Activated CD4-positive, alpha-beta T cell treated with anti-CD3 and anti-CD28 coated beads for 48 hours (primary cell): Measurements from ENCODE around the gene CD40.

Source experiments
- DNase-seq: peaks from one replicate; pipeline ENCODE4 v3.0.0-alpha.2; 2020

CD40 gene

DNA sequence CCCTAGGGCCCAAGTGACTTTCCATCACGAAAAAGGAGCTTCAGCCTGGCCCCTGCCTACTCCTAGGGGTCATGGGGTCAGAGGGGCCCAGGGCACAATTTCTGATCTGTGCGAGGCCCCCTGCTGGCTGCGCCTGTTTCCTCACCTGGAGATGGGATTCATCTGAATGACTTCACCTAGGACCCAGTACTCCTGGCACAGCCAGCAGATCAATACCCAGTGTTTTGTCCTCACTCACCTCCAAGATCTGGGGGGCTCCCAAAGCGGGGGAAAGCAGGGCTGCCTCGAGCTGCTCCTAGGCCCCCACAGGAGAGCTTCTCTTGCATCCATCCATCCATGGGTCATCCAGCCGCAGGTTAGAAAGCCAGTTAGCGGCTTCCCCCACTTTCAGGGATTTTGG, 33.8 kb downstream of the CD40 start:
- peak; percentile 49 for DNase-seq

DNA sequence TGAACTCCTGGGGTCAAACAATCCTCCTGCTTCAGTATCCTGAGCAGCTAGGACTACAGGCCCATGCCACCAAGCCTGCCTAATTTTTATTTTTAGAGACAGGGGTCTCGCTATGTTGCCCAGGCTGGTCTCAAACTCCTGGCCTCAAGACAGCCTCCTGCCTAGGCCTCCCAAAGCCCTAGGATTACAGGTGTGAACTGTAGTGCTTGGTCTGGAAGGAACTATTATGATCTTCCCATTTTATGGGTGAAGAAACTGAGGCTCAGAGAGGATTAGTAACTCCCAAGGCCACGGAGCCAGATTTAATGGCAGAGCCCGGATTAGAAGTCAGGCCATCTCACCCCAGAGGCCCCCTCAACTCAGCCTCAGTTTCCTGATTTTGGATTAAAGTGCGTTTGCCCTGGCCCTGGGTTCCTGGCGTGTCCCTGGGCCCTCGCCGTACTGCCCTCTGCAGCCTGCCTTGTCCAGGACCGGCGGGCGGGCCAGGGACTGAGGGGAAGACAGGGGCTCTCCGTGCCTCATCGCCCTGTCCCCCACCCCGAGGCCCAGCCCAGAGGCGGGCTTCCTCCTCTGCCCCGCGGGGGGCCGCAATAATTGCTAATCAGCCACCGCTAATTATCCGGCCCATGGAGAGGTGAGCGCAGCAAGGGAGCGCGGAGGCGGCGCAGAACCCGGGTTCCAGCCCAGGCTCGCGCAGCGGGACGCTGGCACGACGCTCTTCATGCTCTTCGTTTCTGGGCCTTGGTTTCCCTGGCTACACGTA, 34.9 kb downstream of the CD40 start:
- no peak for DNase-seq

DNA sequence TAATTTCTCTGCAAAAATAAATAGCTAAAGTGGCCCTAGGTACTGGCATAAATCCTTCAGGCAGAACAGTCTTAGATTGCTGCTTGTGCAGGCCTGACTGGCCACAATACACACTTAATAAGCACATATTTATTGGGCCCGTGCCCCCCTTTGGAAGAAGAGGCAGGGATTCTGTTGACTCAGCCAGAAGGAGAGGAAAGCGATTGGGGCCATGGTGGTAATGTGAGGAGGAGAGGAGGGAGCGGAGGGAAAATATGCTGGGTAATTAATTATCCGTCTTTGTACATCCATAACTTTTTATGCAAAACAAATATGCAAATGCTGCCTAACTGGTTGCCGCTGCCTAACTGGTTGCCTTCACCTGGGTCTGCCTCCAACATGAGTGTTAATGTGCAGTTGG, 36.2 kb downstream of the CD40 start:
- no peak for DNase-seq

DNA sequence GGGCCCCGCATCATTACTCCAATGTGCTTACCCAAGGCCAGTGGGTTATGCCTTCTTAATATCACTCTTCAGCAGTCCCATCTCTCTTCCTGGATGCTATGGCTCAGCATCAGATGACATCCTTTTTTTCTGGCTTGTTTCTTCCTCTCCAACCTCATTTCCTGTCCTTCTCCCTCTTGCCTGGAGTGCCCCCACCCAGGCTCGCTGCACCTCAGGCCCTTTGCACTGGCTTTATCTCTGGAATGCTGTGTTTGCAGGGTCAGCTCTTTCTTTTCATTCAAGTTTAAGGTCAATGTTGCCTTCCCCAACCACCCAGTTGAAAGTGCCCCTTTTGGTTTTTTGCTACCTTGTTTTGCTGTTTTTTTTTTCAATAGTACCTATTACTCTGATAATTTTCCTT, 36.7 kb downstream of the CD40 start:
- DNase-seq = no peak

DNA sequence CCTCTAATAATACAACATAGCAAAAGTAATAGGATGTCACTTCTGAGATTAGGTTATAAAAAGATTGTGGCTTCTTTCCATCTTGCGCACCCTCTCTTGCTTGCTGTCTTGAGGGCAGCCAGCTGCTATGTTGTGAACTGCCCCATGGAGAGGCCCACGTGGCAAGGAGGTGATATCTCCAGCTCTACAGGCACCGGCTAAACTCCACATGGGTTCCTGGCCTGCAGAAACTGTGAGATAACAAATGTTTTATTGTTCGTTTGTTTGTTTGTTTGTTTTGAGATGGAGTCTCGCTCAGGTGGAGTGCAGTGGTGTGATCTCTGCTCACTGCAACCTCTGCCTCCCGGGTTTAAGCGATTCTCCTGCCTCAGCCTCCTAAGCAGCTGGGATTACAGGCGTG, 38.0 kb downstream of the CD40 start:
- no peak for DNase-seq

DNA sequence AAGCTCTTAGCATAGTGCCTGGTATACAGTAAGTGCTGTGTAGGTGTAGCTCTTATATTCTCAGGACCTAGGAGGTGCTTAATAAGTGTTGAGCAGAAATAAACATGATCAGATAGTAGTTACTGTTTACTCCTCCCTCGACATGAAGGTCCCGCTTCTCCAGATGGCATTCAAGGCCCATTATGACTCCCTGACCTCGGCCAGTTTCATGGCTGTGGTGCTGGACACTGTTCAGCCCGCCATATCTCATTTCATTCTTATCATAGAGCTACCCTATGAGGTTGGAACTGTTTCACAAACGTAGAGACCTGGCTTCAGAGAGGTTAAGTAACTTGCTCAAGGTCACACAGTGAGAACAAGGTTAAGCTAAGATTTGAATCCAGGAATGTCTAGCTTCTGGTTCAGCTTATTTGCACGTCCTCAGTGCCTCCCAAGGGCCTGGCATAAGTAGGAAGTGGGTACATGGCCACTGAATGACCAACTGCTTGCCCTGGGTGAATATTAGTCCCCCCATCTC, 39.0 kb downstream of the CD40 start:
- DNase-seq = no peak

DNA sequence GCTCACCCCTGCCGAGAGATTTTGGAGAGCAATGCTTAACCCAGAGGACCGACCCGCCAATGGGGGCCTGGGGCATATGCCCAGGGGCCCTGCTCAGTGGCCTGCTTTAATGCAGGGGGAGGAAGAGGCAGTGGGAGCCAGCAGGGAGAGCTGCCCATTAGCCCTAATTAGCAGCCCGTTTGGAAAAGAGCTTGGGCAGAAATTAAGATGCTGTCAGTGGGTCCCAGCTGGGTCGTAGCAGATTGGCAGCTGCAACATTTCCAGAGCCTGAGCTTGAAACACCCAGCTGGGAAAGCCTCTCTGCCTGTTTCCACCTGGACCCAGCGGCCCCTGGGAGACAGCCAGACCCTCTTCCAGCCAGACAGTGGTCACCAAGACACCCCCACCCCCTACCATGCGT, 39.5 kb downstream of the CD40 start:
- no peak for DNase-seq

DNA sequence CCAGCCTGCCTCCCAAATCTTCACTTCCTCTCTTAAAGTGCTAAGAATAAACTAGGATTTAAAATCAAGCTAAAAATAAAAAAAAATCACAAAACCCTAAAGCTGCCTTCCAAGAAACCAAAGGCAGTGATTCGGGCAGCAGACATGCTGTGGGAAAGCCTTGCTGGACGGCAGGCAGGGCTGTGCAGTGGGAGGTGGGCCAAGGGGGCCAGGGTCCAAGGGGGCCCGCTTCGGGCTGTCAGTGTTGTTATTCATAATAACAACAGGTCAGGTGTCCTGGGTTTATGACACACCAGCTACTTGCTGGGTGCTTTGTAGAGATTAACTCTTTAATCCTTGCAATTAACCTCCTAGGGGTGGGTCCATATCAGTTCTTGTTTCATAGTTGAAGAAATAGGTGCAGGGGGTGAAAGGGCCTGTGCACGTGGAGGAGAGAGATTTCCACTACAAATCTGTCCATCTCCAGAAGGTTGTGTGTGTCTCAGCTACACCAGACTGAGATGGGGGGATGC, 40.4 kb downstream of the CD40 start:
- no peak for DNase-seq

DNA sequence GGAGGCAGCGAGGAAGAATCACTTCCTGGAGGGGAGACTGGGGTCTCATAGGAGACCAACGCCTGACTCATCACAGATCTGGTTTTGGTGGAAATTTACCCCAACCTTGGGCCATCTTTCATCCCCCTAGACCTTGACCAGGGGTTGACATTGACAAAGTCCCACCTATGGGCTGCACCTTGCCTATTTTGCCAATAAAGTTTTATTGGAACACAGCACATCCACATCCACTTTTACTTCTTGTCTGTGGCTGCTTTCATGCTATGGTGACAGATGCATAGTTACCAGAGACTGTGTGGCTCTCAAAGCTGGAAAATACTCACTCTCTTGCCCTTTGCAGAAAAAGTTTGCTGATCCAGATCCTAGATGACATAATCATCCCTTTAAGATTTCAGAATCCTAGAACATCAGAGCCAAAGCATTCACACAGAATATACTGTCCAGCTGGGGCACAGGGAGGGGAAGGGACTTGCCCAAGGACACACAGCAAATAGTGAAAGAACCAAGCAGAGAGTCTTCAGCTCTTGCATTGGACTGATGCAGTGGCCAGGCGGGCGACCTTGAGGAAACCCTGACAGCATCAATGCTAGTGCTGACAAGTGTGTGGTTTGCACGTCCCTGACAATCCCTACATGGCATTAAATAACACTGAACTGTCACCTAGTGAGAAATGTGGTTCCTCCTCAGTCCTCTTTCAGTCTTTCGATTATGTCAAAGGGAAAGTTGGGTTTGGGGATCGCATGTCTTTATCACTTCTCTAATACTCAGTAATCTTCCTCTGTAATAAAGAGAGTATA, 41.2 kb downstream of the CD40 start:
- DNase-seq = no peak

DNA sequence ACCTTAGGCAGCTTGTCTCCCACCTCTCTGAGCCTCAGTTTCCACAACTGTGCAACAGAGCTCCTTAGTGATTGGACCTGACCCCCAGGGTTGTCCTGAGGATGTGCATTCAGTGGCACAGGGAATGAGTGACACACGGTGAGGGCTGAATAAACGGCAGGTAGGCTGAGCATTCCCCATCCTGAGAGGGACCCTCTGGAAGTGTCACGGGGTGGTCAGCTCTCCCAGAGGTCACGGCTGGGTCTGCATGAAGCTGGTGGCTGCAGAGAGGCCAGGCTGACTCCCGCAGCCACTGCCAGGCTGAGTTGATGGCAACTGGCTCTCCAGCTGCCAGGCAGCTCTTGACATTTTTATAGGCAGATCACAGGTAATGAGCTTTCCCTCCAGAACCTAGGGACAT, 42.5 kb downstream of the CD40 start:
- no peak for DNase-seq

DNA sequence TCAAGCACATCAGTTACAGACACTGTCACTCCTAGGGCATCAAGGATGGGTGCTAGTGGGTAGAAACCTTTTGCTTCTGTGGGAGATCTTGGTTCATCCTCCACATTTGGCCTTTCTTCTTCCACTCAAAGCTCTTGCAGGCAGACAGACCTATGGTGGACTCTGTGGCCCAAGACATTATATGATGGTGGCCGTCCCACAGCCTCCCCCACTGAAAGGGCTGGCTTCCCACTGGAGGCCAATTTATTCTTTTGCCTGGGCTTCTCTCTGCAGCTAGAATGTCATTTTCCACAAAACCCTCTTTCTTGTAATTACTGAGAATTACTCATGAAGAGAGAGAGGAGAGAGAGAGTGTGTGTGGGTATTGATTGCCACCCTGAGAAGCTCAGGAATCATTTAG, 43.8 kb downstream of the CD40 start:
- no peak for DNase-seq

- DNase-seq = no peak
These were observed 46.1 kb downstream of the CD40 start for GRCh38 chr20:46164254-46164653.

- no peak for DNase-seq
These were observed 49.0 kb downstream of the CD40 start for GRCh38 chr20:46167080-46167479.

- DNase-seq = no peak
These were observed 50.3 kb downstream of the CD40 start for GRCh38 chr20:46168438-46168837.

- DNase-seq = no peak
These were observed 51.4 kb downstream of the CD40 start for GRCh38 chr20:46169245-46170171.

DNA sequence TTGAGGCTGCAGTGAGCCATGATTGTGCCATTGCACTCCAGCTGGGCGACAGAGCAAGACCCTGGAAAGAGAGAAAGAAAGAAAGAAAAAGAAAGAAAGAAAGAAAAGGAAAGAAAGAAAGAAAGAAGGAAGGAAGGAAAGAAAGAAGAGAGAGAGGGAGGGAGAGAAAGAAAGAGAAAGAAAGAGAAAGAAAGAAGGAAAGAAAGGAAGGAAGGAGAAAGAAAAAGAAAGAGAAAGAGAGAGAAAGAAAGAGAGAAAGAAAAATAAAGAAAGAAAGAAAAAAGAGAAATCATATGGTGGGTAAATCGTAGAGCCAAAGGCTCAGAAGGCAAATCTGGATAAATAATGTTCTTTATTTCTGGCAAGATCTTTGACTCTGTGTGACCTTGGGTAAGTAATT, 53.4 kb downstream of the CD40 start:
- DNase-seq = no peak

DNA sequence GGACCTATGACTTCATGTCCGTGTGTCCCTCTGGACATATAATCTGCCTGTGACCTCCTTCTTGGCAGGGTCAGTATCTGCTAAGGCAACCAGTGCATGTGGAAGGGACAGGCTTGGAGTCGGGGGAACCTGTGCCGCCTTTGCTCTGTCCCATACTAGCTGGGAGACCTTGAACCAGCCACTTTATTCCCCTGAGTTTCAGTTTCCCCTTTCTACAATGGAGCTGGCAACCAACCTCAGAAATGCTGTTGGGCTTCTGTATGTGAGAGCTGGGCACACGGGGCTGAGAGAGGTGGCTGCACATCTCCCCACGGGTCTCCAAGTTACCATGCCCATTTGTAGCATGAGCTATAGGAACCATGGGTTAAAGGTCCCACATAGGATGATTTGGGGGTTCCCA, 53.8 kb downstream of the CD40 start:
- DNase-seq = no peak

DNA sequence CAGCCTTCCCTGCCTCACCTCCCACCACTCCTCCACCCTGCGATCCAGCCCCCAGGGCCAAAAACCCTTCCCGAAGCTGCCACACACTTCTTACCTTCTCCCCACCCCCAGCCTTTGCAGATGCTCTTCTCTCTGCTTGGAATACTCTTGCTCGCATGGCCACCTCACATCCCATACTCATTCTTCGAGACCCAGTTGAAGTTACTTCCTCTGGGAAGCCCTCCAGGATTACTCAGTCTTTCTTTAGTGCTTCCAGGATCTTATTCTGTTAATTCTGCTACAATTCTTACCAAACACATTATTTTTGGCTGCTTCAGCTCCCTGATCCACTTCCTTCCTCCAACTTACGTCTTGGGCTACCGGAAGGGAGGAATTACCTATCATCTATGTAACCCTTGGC, 54.3 kb downstream of the CD40 start:
- no peak for DNase-seq

GRCh38 chr20:46172961-46173536, 54.9 kb downstream of the CD40 start:
- DNase-seq = no peak

DNA sequence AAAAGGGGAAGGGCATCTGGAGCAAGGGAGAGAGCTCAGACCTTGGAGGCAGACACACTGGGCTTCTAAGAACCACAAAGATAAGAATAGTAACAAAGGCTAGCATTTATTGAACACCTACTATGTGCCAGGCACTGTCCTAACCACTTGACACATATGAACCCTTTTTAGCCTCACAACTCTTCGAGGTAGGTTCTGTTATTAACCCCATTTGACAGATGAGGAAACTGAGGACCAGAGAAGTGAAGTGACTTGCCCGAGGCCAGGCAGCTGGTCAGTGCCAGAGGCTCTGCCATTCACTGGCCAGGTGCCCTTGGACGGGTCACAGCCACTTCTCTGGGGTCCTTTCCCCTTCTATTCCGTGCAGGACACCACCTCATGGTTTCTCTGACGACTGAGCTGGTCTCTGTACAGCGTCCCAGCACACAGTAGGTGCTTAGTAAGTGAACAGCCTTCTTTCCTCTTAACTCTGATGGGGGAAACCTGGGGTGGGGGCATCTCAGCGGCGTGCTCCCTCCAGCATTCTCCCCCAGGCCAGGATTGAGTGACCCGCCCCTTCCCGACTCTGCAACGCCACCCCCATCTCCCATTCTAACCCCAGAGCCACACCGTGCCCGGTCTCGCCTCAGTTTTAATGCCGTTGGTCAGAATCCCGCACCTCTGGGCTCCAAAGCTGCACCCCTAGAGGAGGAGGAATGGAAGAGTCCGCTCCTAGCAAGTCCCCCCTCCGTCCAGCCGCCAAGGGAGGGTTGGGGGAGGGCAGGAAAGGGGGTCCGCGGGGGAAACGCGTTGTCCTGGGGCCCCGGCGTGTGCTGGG, 55.7 kb downstream of the CD40 start:
- no peak for DNase-seq

DNA sequence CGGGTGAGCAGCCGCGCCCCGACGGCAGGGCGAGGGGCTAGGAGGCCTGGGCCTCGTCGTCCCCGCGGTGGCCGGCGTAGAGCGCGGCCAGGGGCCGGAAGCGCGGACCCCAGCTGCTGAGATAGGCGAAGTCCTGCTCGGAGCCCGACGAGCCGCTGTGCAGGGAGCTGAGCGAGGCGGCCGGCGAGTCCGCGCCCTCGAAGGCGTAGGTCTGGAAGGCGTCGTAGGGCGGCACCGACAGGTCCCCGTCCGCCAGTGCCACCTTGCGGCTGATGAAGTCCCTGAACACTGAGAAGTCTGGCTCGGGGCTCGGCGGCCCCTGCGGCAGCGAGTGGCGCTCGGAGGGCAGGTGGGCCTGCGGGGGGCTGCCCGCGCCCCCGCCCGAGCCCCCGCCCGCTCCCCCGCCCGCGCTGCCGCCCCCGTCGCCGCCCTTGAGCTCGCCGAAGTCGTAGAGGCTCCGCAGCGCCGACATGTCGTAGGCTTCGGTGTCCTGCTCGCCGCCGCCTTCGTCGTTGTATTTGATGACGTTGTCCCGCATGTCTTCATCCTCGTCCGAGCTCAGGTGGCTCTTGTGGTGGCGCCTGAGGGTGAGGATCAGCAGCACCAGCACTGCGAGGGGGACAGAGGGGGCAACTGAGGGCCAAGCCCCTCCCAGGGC, 56.5 kb downstream of the CD40 start:
- peak; percentile 84 for DNase-seq
